Thymus (tissue), 11 donors: ENCODE data around the gene FCMR. TPM values are rescaled to one million over a fixed set of nuclear protein-coding genes. Genes with fewer than 3 reads are reported as not detected.

Source experiments
- DNase-seq, 9 donors: peaks; one replicate each; pipeline ENCODE4 v3.0.0-alpha.2; 2013; ENCODE audit warnings: low spot score in 9 of 9, low read depth in 6 of 9, missing footprints in 1 of 9
- H3K27ac ChIP-seq, 2 donors: one replicate each; pipeline ENCODE4 v1.5.1; 2013; ENCODE audit warnings: control low read depth in 1 of 2, low read depth in 1 of 2, low read length in 1 of 2, mild to moderate bottlenecking in 1 of 2, moderate library complexity in 1 of 2
- H3K27me3 ChIP-seq, 2 donors: one replicate each; pipeline ENCODE4 v1.5.1; 2013; ENCODE audit warnings: low read length in 1 of 2; ENCODE audit not compliant: control insufficient read depth in 2 of 2, insufficient read depth in 1 of 2
- H3K36me3 ChIP-seq, 2 donors: one replicate each; pipeline ENCODE4 v1.5.1; 2013; ENCODE audit warnings: low read length in 1 of 2, mild to moderate bottlenecking in 1 of 2, moderate library complexity in 1 of 2; ENCODE audit not compliant: control insufficient read depth in 2 of 2, insufficient read depth in 2 of 2
- H3K4me1 ChIP-seq, 2 donors: one replicate each; pipeline ENCODE4 v1.5.1; 2013; ENCODE audit warnings: low read length in 2 of 2; ENCODE audit not compliant: control insufficient read depth in 2 of 2, insufficient read depth in 2 of 2
- H3K4me3 ChIP-seq, 2 donors: one replicate each; pipeline ENCODE4 v1.5.1; 2013; ENCODE audit warnings: low read length in 2 of 2, control low read depth in 1 of 2, mild to moderate bottlenecking in 1 of 2
- H3K9me3 ChIP-seq, 2 donors: one replicate each; pipeline ENCODE4 v1.5.1; 2013; ENCODE audit warnings: low read length in 1 of 2, mild to moderate bottlenecking in 1 of 2; ENCODE audit not compliant: control insufficient read depth in 2 of 2, insufficient read depth in 1 of 2
- WGBS: extraction: QIAGEN DNeasy Blood & Tissue Kit; methylation state at CpG from one replicate; pipeline ENCODE4 v1.1.7; 2013; 5-methylcytosine and 5-hydroxymethylcytosine counted together
- polyA plus RNA-seq: library from polyadenylated mRNA; stranded (reverse); fragments of 200-250 nt; gene quantifications from one replicate; pipeline ENCODE4 v1.2.3, GENCODE V29; 2013
- total RNA-seq: library from RNA; stranded (reverse); fragments of 120-200 nt; gene quantifications from one replicate; pipeline ENCODE4 v1.2.4, GENCODE V29; 2013
- donor health status: healthy.

The FCMR gene
- total and polyA plus RNA-seq, 2 donors: 38.9 to 59.0 TPM

DNA sequence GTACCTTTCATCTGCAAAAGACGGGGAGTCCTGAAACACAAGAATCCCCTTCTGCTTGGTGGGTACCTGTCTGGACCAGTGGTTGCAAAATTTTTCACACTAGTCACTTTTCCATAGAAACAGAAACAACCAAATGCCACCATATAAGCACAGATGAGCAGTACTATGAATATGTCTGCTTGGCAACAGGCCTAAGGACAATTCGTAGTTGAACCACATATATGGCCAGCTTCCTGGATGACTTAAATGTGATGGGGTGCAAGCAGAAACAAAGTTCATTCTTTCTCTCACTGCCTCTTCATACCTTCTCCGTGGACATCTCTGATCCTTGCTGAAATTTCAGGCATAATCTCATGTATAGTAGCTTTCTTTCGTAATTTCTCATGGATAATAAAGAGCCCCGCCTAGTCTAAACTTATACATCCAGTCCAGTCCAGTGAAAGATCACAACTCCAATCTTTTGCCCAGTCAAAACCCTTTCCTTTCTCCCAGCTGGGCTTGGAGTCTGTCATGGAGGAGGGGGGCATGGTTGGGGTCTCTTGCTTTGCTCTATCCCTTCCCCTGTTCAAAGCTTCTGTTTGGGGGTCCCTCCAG, 41.5 kb upstream of the FCMR start:
- H3K4me1 ChIP-seq: peaks cover 10 to 34% of the 10 kb centered on the region in 2 donors
- 97% methylated on average over 5 of the region's 5 CpGs for WGBS
- DNase-seq: no peak
- no peak overlapping the region for H3K27ac ChIP-seq
- H3K36me3 ChIP-seq: no peaks in the 10 kb centered on the region
- H3K9me3 ChIP-seq: no peaks in the 10 kb centered on the region
- H3K27me3 ChIP-seq: no peaks in the 10 kb centered on the region
- H3K4me3 ChIP-seq: no peak overlapping the region

DNA sequence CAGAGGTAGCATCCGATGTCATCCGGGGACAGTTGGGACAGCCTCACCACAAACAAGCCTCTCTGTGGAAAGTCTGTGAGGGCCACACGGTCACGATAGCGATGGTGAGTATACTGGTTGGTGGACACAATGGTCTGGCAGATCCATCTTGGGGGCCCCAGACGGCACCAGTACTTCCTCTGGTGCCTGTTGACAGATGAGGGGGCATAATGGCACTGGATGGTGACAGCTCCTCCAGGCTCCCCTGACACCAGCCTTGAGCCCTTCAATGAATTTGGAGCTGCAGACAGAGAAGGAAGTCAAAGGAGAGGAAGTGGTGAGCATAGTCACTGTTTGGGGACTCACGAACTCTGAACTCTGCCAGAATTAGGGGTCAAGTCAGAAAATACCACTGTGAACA, 40.5 kb upstream of the FCMR start:
- DNase-seq: peak in 2 of 9 donors; percentile 24 to 31
- Histone ChIP-seq H3K27me3 (no peaks in the 10 kb centered on the region), H3K4me3 (no peak overlapping the region), H3K36me3 (no peaks in the 10 kb centered on the region), H3K4me1 (peaks cover 4 to 27% of the 10 kb centered on the region in 2 donors), H3K27ac (no peak overlapping the region), H3K9me3 (no peaks in the 10 kb centered on the region)
- WGBS: 83% methylated on average over 7 of the region's 7 CpGs

GRCh38 chr1:206961668-206962067, 39.9 kb upstream of the FCMR start:
- Histone ChIP-seq H3K27me3 (no peaks in the 10 kb centered on the region), H3K4me3 (no peak overlapping the region), H3K9me3 (no peaks in the 10 kb centered on the region), H3K27ac (no peak overlapping the region), H3K4me1 (peaks cover 3 to 21% of the 10 kb centered on the region in 2 donors), H3K36me3 (no peaks in the 10 kb centered on the region)
- DNase-seq: no peak
- 96% methylated on average over 3 of the region's 3 CpGs for WGBS

DNA sequence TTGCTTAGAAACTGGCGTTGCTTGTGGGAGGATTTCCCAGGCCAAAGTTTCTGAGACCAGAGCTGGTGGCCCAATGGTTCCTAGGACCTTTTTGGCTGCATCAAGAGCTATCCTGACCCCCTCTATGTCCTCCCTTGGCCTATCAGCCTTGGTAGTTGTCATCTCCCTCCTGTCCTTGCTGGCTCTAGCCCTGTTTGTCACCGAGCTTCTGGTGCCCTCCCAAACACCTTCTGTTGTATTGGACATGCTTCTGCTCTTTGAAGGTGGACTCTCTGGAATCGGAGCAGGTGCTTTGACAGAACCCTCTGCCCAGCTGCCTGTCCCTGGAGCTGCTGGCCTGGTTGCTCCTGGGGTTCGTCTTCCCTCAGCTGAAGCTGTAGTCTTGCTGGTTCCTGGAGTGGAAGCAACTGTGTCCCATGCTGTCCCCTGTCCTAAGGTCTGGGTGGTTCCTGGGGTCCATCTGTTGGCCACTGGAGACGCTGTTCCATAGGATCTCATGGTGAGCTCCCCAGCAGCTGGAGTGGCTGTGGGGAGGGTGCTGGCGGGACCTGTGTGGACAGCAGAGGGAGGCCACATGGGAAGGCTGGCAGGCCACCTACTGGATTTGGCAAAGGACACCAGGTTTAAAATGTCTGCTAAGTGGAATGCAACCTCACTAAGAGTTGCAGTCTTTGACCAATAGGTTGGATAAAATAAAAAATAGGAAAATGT, 39.1 kb upstream of the FCMR start:
- H3K27me3 ChIP-seq: no peaks in the 10 kb centered on the region
- no peaks in the 10 kb centered on the region for H3K9me3 ChIP-seq
- no peak overlapping the region for H3K27ac ChIP-seq
- no peak for DNase-seq
- peaks cover 3 to 21% of the 10 kb centered on the region in 2 donors for H3K4me1 ChIP-seq
- WGBS: 97% methylated on average over 6 of the region's 6 CpGs
- no peak overlapping the region for H3K4me3 ChIP-seq
- no peaks in the 10 kb centered on the region for H3K36me3 ChIP-seq

- WGBS: 94% methylated on average over 2 of the region's 2 CpGs
- no peaks in the 10 kb centered on the region for H3K27me3 ChIP-seq
- no peaks in the 10 kb centered on the region for H3K36me3 ChIP-seq
- no peak overlapping the region for H3K27ac ChIP-seq
- no peak for DNase-seq
- H3K4me3 ChIP-seq: no peak overlapping the region
- peaks cover 3 to 21% of the 10 kb centered on the region in 2 donors for H3K4me1 ChIP-seq
- H3K9me3 ChIP-seq: no peaks in the 10 kb centered on the region
Observed at GRCh38 chr1:206958144-206958543, 36.4 kb upstream of the FCMR start.

DNA sequence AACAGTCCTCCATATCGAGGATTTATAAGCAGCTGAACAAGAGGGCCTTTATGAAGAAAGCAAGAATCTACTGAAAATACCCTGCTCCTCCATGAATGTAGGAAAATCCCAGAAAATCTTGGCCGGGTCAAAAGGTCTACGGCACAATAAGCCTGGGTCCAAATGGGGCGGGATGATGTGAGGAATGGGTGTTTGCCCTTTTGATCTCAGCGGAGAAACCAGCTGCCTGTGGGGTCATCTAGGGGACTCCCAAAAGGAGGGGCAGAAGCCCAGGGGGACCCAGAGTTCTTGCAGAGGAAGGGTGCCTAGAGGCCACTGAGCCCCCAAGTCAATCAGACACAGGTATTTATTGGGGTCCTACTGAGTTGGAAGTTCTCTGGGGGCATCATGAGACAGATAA, 35.9 kb upstream of the FCMR start:
- 96% methylated on average over 5 of the region's 5 CpGs for WGBS
- Histone ChIP-seq H3K4me3 (no peak overlapping the region), H3K36me3 (no peaks in the 10 kb centered on the region), H3K27ac (no peak overlapping the region), H3K27me3 (no peaks in the 10 kb centered on the region), H3K4me1 (peaks cover 3 to 17% of the 10 kb centered on the region in 2 donors), H3K9me3 (no peaks in the 10 kb centered on the region)
- no peak for DNase-seq

GRCh38 chr1:206955476-206956451, 34.0 kb upstream of the FCMR start:
- no peak for DNase-seq
- Histone ChIP-seq H3K9me3 (no peaks in the 10 kb centered on the region), H3K4me3 (no peak overlapping the region), H3K4me1 (no peaks in the 10 kb centered on the region), H3K27ac (no peak overlapping the region), H3K27me3 (no peaks in the 10 kb centered on the region), H3K36me3 (no peaks in the 10 kb centered on the region)
- 95% methylated on average over 11 of the region's 11 CpGs for WGBS

- no peak overlapping the region for H3K4me3 ChIP-seq
- no peak for DNase-seq
- 90% methylated on average over 10 of the region's 10 CpGs for WGBS
- H3K36me3 ChIP-seq: no peaks in the 10 kb centered on the region
- no peaks in the 10 kb centered on the region for H3K9me3 ChIP-seq
- H3K27ac ChIP-seq: no peak overlapping the region
- no peaks in the 10 kb centered on the region for H3K4me1 ChIP-seq
- H3K27me3 ChIP-seq: no peaks in the 10 kb centered on the region
Observed at GRCh38 chr1:206954459-206955342, 33.0 kb upstream of the FCMR start.
